Measurements from ENCODE around the gene GLRX5.

The GLRX5 gene

GRCh38 chr14:95534299-95535225, at the start of gene GLRX5:
GLRX5 (plus strand) TSS chr14:95535050; CDS start chr14:95535090, 40 bp downstream.
- in situ Hi-C loops (cut with HindIII; ENCODE audit: low sequenced_read_pairs), result no loop called here
- no peak for TF ChIP-seq CTCF (IDR thresholded peaks at IDR 0.05; ENCODE audit: low read depth, low read length)
- peak; percentile 100 for DNase-seq (ENCODE audit: low read depth, low spot score)
- H3K4me3 ChIP-seq (ENCODE audit: low read depth, low read length), result peak within 1 kb of the TSS; percentile 80

GRCh38 chr14:95485222-95485819, 49.5 kb upstream of the GLRX5 start:
- in situ Hi-C loops (cut with HindIII; ENCODE audit: low sequenced_read_pairs), result no loop called here
- TF ChIP-seq CTCF (IDR thresholded peaks at IDR 0.05; ENCODE audit: low read depth, low read length), result no peak
- H3K4me3 ChIP-seq (ENCODE audit: low read depth, low read length), result no peak overlapping the region
- DNase-seq (ENCODE audit: low read depth, low spot score), result no peak

DNA sequence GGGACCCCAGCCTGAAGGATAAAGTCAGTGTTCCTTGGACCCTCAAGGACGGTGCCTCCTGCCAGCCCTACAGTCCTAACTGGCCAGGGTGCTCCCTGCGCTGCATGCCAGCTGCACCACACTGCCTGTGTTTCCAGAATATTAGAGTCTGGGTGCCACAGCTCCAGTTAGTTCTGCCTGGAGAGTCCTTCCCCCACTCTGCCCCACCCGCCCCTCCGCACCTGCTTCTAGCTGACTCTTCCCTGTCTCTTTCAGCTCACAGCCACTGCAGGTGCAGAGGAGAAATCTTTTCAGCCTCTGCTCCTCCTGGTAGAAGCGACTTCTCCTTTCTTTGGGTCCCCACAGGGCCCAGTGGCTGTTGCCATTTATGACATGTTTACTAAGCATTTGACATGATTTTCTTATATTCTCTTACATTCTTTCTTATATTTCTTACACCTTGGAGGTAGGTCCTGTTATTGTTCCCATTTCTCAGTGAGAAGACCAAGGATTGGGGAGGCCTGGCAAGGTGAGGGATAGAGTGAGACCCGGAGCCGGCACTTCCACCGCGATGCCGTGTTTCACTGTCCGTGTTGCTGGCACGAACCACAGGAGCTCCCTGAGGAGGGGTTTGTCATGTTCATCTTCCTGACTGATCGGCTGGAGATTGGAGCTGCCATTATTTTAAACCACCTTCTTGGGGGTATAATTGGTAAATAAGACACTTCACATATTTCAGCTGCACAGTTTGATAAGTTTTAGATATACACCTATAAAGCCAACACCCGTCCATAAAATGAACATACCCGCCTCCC, 47.8 kb upstream of the GLRX5 start:
- in situ Hi-C loops (cut with HindIII; ENCODE audit: low sequenced_read_pairs), result no loop called here

GRCh38 chr14:95487669-95488084, 47.2 kb upstream of the GLRX5 start:
- in situ Hi-C loops (cut with HindIII; ENCODE audit: low sequenced_read_pairs), result no loop called here

More for the DNA sequence above, 47.8 kb upstream of the GLRX5 start:
- H3K4me3 ChIP-seq (ENCODE audit: low read depth, low read length), result no peak overlapping the region
- DNase-seq (ENCODE audit: low read depth, low spot score), result no peak
- TF ChIP-seq CTCF (IDR thresholded peaks at IDR 0.05; ENCODE audit: low read depth, low read length), result no peak

DNA sequence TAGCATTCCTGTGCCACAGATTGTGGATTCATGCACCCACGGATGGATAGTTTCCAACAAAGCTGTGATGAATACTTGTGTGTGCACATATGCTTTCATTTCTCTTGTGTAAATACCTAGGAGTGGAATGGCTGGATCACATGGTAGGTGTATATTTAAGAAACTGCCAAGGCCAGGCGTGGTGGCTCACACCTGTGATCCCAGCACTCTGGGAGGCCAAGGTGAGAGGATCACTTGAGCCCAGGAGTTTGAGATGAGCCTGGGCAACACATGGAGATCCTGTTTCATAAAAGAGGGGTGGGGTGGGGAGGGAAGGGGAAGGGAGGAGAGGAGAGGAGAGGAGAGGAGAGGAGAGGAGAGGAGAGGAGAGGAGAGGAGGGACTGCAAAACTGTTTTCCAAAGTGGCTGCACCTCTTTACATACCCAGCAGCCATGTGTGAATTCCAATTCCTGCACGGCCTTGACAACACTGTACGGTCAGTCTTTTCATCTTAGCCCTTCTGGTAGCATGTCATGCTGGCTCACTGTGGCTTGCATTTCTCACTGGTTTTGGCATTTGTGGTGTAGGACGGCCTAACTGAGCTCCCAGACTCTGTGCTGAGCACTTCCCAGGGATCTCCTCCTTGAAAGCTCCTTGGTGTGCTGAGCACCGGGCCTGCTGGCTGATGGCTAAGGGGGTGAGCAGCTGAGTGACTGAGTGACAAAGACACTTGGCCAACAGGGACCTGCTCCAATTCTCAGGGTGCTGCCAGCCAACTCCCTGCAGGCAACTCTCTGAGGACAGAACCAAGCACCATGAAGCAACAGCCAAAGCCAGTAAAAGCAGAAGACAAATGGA, 46.3 kb upstream of the GLRX5 start:
- in situ Hi-C loops (cut with HindIII; ENCODE audit: low sequenced_read_pairs), result no loop called here
- TF ChIP-seq CTCF (IDR thresholded peaks at IDR 0.05; ENCODE audit: low read depth, low read length), result no peak
- peak; percentile 22 for DNase-seq (ENCODE audit: low read depth, low spot score)
- H3K4me3 ChIP-seq (ENCODE audit: low read depth, low read length), result no peak overlapping the region

More at GRCh38 chr14:95487669-95488084, 47.2 kb upstream of the GLRX5 start:
- no peak for DNase-seq (ENCODE audit: low read depth, low spot score)
- TF ChIP-seq CTCF (IDR thresholded peaks at IDR 0.05; ENCODE audit: low read depth, low read length), result no peak
- no peak overlapping the region for H3K4me3 ChIP-seq (ENCODE audit: low read depth, low read length)

All from astrocyte of the spinal cord (primary cell).